Measurements from ENCODE around the gene LDLRAP1.

LDLRAP1 gene

DNA sequence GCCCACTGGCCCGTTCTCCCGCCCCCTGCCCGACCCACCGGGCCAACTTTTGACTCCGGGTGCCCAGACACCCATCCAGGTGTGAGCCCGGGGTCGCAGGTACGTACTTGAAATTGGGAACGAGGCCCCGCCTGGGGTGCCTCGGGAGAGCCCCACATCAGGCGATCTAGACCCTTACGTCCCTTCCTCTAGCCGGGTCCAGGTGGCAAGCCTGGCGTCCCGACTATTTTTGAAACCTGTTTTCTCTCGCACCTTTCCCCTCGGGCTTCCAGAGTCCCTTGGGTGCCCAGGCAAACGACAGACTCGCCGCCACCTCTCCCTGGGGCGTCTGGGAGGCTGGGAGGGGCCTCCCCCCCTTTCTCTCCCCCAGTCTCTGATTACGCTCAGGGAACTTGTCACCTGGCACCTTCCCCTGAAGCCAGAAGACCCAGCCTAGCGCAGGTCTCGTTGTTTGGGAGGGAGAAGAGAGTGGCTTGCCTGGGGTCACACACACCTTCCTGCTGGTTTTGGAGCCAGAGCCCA, 898 bp downstream of the LDLRAP1 start:
- DNase-seq (ENCODE audit: low read depth), result no peak

DNA sequence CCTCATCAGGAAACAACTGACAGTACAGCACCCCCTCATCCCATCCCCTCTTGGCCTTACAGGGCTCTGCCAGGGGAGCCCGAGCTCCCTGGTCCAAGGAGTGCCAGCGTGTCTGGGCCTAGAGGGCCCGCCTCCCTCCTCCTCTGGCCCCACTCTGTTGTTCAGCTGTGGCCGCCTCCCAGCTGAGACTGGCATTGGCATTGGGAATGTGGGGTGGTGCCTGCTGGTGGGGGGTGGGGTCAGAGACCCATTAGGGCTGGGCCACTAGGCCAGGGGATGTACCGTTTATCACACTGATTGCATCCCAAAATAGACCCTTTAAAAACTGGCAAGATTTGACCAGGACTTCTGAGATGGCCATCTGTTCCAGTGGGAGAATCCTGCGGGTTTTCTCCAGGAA, 1.4 kb downstream of the LDLRAP1 start:
- DNase-seq (ENCODE audit: low read depth), result no peak

- DNase-seq (ENCODE audit: low read depth), result no peak
Measured at GRCh38 chr1:25545767-25546166, 2.4 kb downstream of the LDLRAP1 start.

DNA sequence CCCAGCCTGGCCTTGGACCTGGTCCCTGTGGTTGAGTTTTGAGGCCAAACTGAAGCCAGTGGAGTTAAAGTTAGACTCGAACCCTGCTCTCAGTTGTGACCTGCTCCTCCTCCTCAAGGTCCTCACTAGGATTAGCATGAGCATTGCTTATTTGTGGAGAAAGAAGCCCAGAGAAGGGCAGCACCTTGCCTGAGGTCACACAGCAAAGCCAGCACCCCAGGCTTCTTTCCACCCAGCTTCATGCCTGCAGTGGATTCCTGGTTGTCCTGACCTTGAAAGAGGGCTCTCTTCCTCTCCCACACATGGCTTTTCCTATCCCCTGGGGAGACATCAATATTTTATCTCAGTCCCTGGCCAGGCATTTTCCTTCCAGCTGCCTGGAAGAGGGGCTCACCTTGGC, 2.8 kb downstream of the LDLRAP1 start:
- DNase-seq (ENCODE audit: low read depth), result no peak

GRCh38 chr1:25548601-25549000, 5.2 kb downstream of the LDLRAP1 start:
- no peak for DNase-seq (ENCODE audit: low read depth)

GRCh38 chr1:25549273-25550154, 6.1 kb downstream of the LDLRAP1 start:
- DNase-seq (ENCODE audit: low read depth), result peak; percentile 90

DNA sequence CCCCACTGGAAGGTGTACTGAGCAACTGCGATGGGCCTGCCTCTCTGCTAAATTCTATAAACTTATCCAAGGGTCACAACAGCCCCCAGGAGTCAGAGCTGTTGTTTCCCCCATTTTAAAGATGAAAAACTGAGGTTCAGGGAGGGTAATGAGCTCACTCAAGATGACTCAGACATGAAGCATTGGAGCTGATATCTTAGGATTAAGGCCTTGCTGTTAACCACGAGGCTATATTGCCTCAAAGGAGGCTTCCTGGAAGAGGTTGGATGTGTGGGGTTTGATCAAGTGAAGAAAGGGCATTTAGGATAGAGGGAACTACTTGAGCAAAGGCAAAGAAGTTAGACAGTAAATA, 6.7 kb downstream of the LDLRAP1 start:
- no peak for DNase-seq (ENCODE audit: low read depth)

GRCh38 chr1:25550683-25551310, 7.4 kb downstream of the LDLRAP1 start:
- no peak for DNase-seq (ENCODE audit: low read depth)

- no peak for DNase-seq (ENCODE audit: low read depth)
Measured at GRCh38 chr1:25553749-25554429, 10.5 kb downstream of the LDLRAP1 start.

DNA sequence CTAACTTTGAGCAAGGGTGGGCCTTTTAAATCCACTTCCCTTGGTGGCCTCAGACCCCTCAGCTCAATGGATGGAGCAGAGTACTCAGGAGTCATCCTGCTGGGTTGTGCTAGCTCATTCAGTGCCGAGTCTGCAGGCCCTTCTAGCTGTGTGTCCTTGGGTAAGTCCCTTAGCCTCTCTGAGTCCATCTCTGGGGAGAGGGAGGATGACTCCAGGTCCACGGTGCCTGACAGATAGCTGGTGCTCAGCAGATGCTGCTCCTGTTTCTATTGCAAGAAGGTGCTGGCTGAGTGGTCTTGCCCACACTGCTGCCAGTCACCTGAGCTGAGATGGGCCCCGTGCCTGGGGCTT, 11.0 kb downstream of the LDLRAP1 start:
- DNase-seq (ENCODE audit: low read depth), result no peak

- no peak for DNase-seq (ENCODE audit: low read depth)
Measured at GRCh38 chr1:25554886-25555752, 11.7 kb downstream of the LDLRAP1 start.

DNA sequence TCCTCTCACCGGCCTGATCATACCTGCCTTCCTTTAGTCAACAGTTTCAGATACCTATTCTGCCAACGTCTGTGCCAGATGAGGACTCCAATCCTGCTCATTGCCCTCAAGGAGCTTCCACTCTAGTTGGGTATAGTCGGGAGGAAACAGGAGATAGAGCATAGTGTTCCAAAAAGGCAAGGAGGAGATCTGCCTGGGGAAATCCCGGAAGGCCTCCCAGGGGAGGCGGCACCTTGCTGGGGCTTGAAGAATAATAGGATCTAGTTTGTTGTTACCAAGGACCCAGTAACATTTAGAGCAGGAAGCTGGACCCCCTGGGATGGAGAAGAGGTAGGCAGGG, 12.3 kb downstream of the LDLRAP1 start:
- DNase-seq (ENCODE audit: low read depth), result no peak

DNA sequence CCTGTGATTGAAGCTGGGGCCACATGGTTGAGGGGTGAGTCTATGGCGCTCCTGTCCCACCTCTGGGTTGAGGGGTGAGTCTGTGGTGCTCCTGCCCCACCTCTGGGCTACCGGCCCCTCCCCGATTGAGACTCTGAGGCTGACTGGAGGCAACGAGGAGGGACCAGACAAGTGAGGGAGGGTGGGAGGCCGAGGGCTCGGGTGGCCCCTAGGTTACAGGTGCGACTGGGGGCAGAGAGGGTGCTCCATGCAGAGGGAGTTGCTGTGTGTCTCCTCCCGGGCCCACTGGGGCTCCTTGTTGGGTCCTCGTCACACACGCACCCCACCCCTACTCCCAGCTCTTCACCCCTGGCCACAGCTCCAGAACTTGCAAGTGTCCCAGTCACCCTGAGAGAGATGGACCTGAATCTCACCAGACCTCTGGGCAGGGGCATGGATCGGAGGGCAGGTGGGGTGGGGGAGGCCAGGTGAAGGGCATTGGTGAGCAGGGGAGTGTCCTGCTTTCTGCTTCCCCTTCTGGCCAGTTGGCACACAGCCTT, 12.8 kb downstream of the LDLRAP1 start:
- no peak for DNase-seq (ENCODE audit: low read depth)

- DNase-seq (ENCODE audit: low read depth), result peak; percentile 62
Measured at GRCh38 chr1:25556791-25557476, 13.5 kb downstream of the LDLRAP1 start.

DNA sequence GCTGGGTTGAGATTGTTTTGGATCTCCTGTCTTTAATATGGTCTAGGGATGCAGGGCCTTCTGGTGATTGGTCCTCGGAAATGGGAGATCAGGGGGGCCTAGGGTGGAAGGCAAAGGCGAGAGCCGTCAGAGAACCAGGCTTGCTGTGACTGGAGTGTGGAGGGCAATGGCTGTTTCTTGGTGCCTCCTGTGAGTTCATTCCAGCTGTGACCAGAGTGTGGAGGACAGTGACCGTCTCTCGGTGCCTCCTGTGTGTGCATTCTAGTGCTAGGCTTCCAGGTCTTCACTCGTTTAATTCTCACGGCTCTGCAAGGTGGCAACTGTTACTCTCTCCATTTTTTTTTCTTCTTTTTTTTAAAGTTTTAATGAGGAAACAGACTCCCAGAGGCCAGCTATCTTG, 14.1 kb downstream of the LDLRAP1 start:
- DNase-seq (ENCODE audit: low read depth), result no peak

GRCh38 chr1:25559031-25559430, 15.6 kb downstream of the LDLRAP1 start:
- no peak for DNase-seq (ENCODE audit: low read depth)

GRCh38 chr1:25560001-25560400, 16.6 kb downstream of the LDLRAP1 start:
- DNase-seq (ENCODE audit: low read depth), result no peak

GRCh38 chr1:25560788-25561187, 17.4 kb downstream of the LDLRAP1 start:
- DNase-seq (ENCODE audit: low read depth), result no peak

DNA sequence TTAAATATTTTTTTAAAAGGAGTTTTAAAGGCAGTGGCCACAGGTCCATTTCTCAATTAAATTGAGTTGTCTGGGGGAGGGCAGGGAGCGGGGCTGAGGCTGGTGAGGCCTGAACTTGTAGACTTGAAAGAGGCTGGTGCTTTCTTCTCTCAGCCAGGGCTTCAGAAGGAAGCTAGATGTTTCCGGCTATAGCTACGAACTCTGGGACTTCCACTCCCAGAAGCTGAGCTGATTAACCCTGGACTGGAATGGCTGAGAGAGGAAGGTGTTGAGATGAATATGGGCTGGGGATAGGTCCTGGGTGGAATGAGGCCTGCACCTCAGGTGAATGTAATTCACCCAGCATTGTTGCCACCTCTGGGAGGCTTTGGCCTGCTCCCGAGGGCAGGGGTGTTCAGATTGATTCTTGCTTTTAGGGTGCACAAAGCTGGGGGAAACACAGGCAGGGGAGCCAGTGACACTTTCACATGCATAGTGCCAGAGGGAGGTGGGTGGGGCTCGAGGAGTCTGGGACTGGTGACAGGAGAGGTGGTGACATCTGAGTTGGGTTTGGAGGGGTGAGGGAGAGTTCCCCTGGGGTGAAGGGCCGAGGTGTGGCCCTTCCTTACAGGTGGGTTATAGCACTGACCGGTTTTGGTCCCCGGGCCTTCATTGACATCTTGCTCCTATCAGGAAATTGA, 18.2 kb downstream of the LDLRAP1 start:
- DNase-seq (ENCODE audit: low read depth), result no peak

DNA sequence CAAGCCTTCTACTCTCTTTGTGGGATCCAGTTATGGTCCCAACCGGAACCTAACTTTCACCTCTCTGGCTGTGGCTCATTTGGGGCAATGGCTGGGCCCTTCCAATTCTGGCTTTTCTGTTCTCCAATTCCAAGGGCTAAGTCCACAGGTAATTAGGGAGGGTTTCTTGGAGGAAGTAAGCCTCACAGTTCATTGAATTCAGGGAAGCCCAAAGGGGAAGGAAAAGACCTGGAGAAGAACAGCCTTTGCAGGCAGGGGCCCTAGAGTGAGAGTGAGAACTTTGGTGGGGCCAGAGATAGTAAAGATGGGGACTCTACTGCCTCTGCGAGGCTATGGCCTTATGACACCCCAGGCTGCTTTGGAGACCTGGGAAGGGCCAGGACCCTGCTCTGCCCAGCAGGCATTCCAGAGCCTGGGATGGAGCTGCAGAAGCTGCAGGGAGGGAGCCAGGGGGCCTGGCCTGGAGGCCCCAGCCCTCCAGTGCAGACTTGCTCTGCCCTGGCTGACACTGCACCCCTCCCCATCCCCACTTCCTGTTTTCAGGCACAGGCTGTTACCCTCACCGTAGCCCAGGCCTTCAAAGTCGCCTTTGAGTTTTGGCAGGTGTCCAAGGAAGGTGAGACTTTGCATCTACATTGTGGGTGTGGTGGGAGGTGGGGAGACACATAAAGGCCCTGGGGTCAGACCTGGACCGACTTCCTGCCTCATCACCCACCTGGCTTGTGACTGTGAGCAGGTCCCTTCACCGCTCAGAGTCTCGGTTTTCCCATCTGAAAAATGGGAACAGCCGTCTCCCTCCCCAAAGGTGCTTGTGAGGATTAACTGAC, 18.9 kb downstream of the LDLRAP1 start:
- DNase-seq (ENCODE audit: low read depth), result no peak
